Lung (tissue), 12 donors: ENCODE measurements around the gene TAGLN. TPM values are rescaled to one million over a fixed set of nuclear protein-coding genes. Genes with fewer than 3 reads are reported as not detected.

Experiments used
- ATAC-seq: fragments of 200-7000 bp; cut with Tn5 transposase; one replicate; pipeline ENCODE4 v1.9.1; 2020; ENCODE audit warnings: moderate number of reproducible peaks; ENCODE audit not compliant: insufficient read depth, low FRiP score
- DNase-seq, 3 donors: peaks; one replicate each; pipeline ENCODE4 v3.0.0-alpha.2; 2013 to 2017
- H3K27ac ChIP-seq, 2 donors: one replicate each; pipeline ENCODE4 v1.5.1; 2013; ENCODE audit warnings: mild to moderate bottlenecking in 2 of 2, moderate library complexity in 2 of 2, control low read depth in 1 of 2, inconsistent platforms in 1 of 2, low read depth in 1 of 2, low read length in 1 of 2
- H3K27me3 ChIP-seq, 3 donors: one replicate each; pipeline ENCODE4 v1.5.1; 2013; ENCODE audit warnings: low read length in 2 of 3; ENCODE audit not compliant: control insufficient read depth in 3 of 3, insufficient read depth in 3 of 3
- H3K36me3 ChIP-seq, 4 donors: one replicate each; pipeline ENCODE4 v1.5.1; 2013; ENCODE audit warnings: low read length in 4 of 4, mild to moderate bottlenecking in 1 of 4, moderate library complexity in 1 of 4; ENCODE audit not compliant: control insufficient read depth in 4 of 4, insufficient read depth in 4 of 4
- H3K4me1 ChIP-seq, 5 donors: one replicate each; pipeline ENCODE4 v1.5.1; 2013; ENCODE audit warnings: low read length in 5 of 5, mild to moderate bottlenecking in 2 of 5, moderate library complexity in 1 of 5; ENCODE audit not compliant: control insufficient read depth in 5 of 5, insufficient read depth in 5 of 5
- H3K4me3 ChIP-seq: one replicate; pipeline ENCODE4 v1.5.1; 2013; ENCODE audit warnings: mild to moderate bottlenecking, control low read depth, moderate library complexity
- H3K9ac ChIP-seq, 2 donors: one replicate each; pipeline ENCODE4 v1.5.1; 2013; ENCODE audit warnings: low read length in 2 of 2, control low read depth in 1 of 2; ENCODE audit not compliant: insufficient read depth in 1 of 2
- H3K9me3 ChIP-seq, 4 donors: one replicate each; pipeline ENCODE4 v1.5.1; 2013; ENCODE audit warnings: low read length in 3 of 4, mild to moderate bottlenecking in 1 of 4, moderate library complexity in 1 of 4; ENCODE audit not compliant: control insufficient read depth in 4 of 4, insufficient read depth in 3 of 4
- WGBS, 2 donors: extraction: QIAGEN DNeasy Blood & Tissue Kit; methylation state at CpG; one replicate each; pipeline ENCODE4 v1.1.7; 2013; 5-methylcytosine and 5-hydroxymethylcytosine counted together
- polyA plus RNA-seq, 2 donors: library from polyadenylated mRNA; stranded (reverse); fragments of 200-250 nt; gene quantifications; one replicate each; pipeline ENCODE4 v1.2.1, GENCODE V29; 2013
- total RNA-seq, 2 donors: library from RNA; depleted of rRNA in 1 of 2; stranded (reverse); fragments of >200 nt in 1 of 2; gene quantifications; one replicate each; pipeline ENCODE4 v1.2.1, GENCODE V29; 2014 to 2021
- TF ChIP-seq, protein P1 (sequence below): IDR thresholded peaks from 2 replicates; pipeline ENCODE4 v1.5.1; 2012; ENCODE audit warnings: mild to moderate bottlenecking; ENCODE audit errors: control extremely low read depth, extremely low read depth
- donor health status: control.
- donor health status: control.
- donor health status: Bipolar disorder and iron deficiency.
- donor health status: healthy.
- donor health status: DM: yes; HTN: yes; CAD: no.

The TAGLN gene
- total and polyA plus RNA-seq, 4 donors = 172 to 683 (median 519) TPM

DNA sequence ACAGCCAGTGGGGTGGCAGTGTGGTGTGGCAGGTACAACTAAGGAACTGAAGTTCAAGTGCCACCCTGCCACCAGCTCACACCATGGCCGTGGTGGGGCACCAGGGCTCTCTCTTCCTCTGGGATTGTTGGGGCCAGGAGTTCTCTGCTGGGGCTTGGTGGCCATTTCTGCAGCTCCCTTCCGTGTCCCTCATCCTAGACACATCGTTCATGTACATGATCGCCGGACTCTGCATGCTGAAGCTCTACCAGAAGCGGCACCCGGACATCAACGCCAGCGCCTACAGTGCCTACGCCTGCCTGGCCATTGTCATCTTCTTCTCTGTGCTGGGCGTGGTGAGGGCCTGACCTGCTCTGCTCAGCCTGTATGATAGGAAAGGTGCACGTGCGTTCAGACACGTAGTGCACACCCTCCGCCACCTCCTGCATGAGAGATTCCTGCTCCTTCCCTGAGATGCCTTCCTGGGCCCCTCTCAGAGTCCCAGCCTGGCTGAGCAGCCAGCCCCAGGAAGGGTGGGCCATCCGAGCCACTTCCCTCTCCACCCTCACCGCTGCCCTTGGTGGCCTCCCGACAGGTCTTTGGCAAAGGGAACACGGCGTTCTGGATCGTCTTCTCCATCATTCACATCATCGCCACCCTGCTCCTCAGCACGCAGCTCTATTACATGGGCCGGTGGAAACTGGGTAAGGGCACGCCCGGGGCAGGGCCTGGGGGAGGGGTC, 7.3 kb upstream of the TAGLN start:
- Histone ChIP-seq H3K9me3 (no peaks in the 10 kb centered on the region), H3K27ac (no peak overlapping the region), H3K36me3 (peaks cover 6 to 69% (median 14%) of the 10 kb centered on the region in 4 donors), H3K4me1 (no peaks in the 10 kb centered on the region), H3K9ac (no peak overlapping the region), H3K4me3 (no peak overlapping the region), H3K27me3 (no peaks in the 10 kb centered on the region)
- TF ChIP-seq, protein P1, sequence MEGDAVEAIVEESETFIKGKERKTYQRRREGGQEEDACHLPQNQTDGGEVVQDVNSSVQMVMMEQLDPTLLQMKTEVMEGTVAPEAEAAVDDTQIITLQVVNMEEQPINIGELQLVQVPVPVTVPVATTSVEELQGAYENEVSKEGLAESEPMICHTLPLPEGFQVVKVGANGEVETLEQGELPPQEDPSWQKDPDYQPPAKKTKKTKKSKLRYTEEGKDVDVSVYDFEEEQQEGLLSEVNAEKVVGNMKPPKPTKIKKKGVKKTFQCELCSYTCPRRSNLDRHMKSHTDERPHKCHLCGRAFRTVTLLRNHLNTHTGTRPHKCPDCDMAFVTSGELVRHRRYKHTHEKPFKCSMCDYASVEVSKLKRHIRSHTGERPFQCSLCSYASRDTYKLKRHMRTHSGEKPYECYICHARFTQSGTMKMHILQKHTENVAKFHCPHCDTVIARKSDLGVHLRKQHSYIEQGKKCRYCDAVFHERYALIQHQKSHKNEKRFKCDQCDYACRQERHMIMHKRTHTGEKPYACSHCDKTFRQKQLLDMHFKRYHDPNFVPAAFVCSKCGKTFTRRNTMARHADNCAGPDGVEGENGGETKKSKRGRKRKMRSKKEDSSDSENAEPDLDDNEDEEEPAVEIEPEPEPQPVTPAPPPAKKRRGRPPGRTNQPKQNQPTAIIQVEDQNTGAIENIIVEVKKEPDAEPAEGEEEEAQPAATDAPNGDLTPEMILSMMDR = no peak
- WGBS, 2 donors = 95 to 97% methylated on average over 26 of the region's 26 CpGs
- ATAC-seq (no peak), DNase-seq (no peak)

DNA sequence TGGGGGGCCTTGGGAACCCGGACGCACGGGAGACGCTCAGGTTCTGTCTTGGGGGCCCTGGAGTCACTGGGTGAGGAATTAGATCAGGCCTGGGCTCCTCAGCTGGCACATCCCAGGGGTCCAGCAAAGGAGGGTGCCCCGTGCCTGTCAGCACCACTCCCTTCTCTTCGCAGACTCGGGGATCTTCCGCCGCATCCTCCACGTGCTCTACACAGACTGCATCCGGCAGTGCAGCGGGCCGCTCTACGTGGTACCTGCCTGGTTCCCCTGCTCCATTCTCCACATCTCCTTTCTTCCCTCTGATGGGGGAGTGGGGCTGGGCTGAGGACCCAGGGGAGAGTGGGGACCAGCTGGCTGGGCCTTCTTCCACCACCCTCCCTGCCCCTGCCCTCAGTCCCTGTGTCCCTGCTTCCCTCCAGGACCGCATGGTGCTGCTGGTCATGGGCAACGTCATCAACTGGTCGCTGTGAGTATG, 6.7 kb upstream of the TAGLN start:
- no peaks in the 10 kb centered on the region for H3K27me3 ChIP-seq
- no peak overlapping the region for H3K27ac ChIP-seq
- WGBS, 2 donors = 96 to 97% methylated on average over 17 of the region's 17 CpGs
- no peak overlapping the region for H3K4me3 ChIP-seq
- ATAC-seq (no peak), DNase-seq (no peak)
- no peak overlapping the region for H3K9ac ChIP-seq
- peaks cover 4 to 65% (median 13%) of the 10 kb centered on the region in 4 donors for H3K36me3 ChIP-seq
- no peaks in the 10 kb centered on the region for H3K4me1 ChIP-seq
- TF ChIP-seq, protein P1 = no peak
- no peaks in the 10 kb centered on the region for H3K9me3 ChIP-seq

DNA sequence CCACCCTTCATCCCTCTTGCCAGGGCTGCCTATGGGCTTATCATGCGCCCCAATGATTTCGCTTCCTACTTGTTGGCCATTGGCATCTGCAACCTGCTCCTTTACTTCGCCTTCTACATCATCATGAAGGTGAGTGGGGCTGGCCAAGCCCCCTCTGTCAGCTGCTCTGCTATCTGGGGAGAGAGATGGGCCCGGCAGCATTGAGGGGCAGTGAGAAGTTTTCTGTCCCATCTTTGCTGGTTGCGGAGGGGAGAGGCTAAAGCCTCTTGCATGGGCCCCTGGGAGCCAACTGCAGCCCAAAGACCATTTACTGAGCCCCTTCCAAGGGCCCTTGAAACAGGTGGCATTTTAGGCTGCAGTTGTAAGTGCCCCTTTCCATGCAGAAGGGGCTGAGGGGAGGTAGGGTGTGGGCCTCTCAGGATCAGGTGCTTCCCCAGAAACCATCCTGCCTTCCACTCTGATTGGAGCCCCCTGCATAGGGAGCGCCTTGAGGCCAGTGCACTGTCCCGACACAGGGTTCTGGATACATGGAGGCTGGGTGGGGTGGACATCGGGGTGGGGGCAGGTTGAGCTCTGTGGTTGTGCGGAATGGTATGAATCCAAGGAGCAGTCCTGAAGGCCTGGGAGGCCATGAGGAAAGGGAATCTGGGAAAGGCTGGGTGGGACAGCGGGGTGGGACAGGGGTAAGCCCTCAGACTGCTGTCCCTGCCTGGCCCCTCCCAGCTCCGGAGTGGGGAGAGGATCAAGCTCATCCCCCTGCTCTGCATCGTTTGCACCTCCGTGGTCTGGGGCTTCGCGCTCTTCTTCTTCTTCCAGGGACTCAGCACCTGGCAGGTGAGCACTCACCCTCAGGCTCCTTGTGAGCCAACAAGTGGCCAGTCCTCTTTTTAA, 5.8 kb upstream of the TAGLN start:
- 95 to 97% methylated on average over 15 of the region's 15 CpGs for whole genome bisulfite sequencing, 2 donors
- H3K27ac ChIP-seq = no peak overlapping the region
- DNase-seq = no peak
- no peak for ATAC-seq
- H3K36me3 ChIP-seq = peaks cover 4 to 58% (median 11%) of the 10 kb centered on the region in 4 donors
- no peak overlapping the region for H3K9ac ChIP-seq
- H3K4me3 ChIP-seq = no peak overlapping the region
- H3K27me3 ChIP-seq = no peaks in the 10 kb centered on the region
- no peaks in the 10 kb centered on the region for H3K9me3 ChIP-seq
- TF ChIP-seq, protein P1 = no peak
- peaks cover 0 to 5% (median 0%) of the 10 kb centered on the region in 5 donors for H3K4me1 ChIP-seq
